ENCODE data around the gene CRLF1. TPM values are rescaled to one million over a fixed set of nuclear protein-coding genes. Genes with fewer than 3 reads are reported as not detected.

CRLF1 gene
- total and polyA plus RNA-seq, 2 of the 8 experiments (the other 6 are each of a cell fraction or from before 2014, with no cell fraction given), result 7.2 to 10.3 TPM

GRCh38 chr19:18610556-18611326 lies 4.1 kb upstream of the CRLF1 start:
- H3K27ac ChIP-seq (ENCODE audit: low read depth, low read length), result no peak overlapping the region
- peak overlapping the region; percentile 94; the same call in 1 of the 2 replicates for H2BK5ac ChIP-seq (ENCODE audit: low read depth, low read length)
- peak in 1 of 2 experiments; percentile 66 for DNase-seq (ENCODE audit: low read depth in 1 of 2, low spot score in 2 of 2)
- peak overlapping the region; percentile 86 for H3K18ac ChIP-seq (ENCODE audit: extremely low read depth, low read length)
- peaks cover 28 to 52% (median 35%) of the 10 kb centered on the region in 4 experiments for H3K4me1 ChIP-seq (replicated peaks in 1 of 4; ENCODE audit: control insufficient read depth in 3 of 4, insufficient read depth in 4 of 4, low read length in 3 of 4)
- H3K23ac ChIP-seq (ENCODE audit: insufficient read length), result no peak overlapping the region
- peaks cover 23% of the 10 kb centered on the region for H3K23me2 ChIP-seq (ENCODE audit: low read depth, low read length)
- FAIRE-seq, result no peak
- no peaks in the 10 kb centered on the region for H3K79me2 ChIP-seq (ENCODE audit: control insufficient read depth in 1 of 2, insufficient read depth in 2 of 2, low read length in 2 of 2)
- H3K14ac ChIP-seq (ENCODE audit: insufficient read length), result no peak overlapping the region
- peak overlapping the region; percentile 30 to 75 (median 44); a peak in 7 of 8 replicates for H3K4me3 ChIP-seq (ENCODE audit: extremely low read depth in 1 of 4, insufficient read depth in 2 of 4, low read depth in 3 of 4, low read length in 4 of 4)
- H3K9me3 ChIP-seq (ENCODE audit: insufficient read depth in 2 of 2, low read depth in 1 of 2, low read length in 1 of 2), result no peaks in the 10 kb centered on the region
- CTCF ChIA-PET (ENCODE audit: partially characterized antibody), result interaction anchor here (0.5 to 1.7 kb wide), 4 partner anchors 12 to 61 kb away, joined by 3 to 5 read pairs (median 4); no protein-coding TSS in a partner anchor
- peak overlapping the region; percentile 86 for H2BK120ac ChIP-seq (replicated peaks; ENCODE audit: low read depth, low read length)
- POLR2A ChIA-PET (ENCODE audit: partially characterized antibody), result interaction anchor here (0.7 to 1.3 kb wide), 5 partner anchors 8 to 65 kb away, joined by 3 to 4 read pairs (median 3); no protein-coding TSS in a partner anchor
- H4K8ac ChIP-seq (ENCODE audit: extremely low read depth, insufficient read depth, low read length), result peak overlapping the region; percentile 63; the same call in 1 of the 2 replicates
- peak overlapping the region; percentile 80; the same call in 1 of the 2 replicates for H2BK12ac ChIP-seq (ENCODE audit: low read depth, low read length)
- H4K5ac ChIP-seq (ENCODE audit: insufficient read length, low read depth, low read length), result no peak overlapping the region
- H3K56ac ChIP-seq (replicated peaks; ENCODE audit: insufficient read length, low read depth, low read length), result no peak overlapping the region
- H3K79me1 ChIP-seq (ENCODE audit: low read depth, low read length), result no peaks in the 10 kb centered on the region
- H3K9ac ChIP-seq (replicated peaks in 1 of 4; ENCODE audit: extremely low read depth in 1 of 4, low read depth in 3 of 4, low read length in 3 of 4), result no peak overlapping the region
- H2AK5ac ChIP-seq (ENCODE audit: low read depth, low read length), result peak overlapping the region; percentile 77; the same call in 1 of the 2 replicates
- H4K91ac ChIP-seq (replicated peaks; ENCODE audit: insufficient read length, low read length), result peak overlapping the region; percentile 96
- peak overlapping the region; percentile 90 for H3K4ac ChIP-seq (replicated peaks; ENCODE audit: insufficient read length, low read depth, low read length)
- H3K36me3 ChIP-seq (ENCODE audit: control insufficient read depth in 2 of 4, insufficient read depth in 4 of 4, low read length in 3 of 4), result peaks cover 0 to 14% (median 0%) of the 10 kb centered on the region in 4 experiments; a peak in 1 of 8 replicates
- peaks cover 76 to 93% (median 88%) of the 10 kb centered on the region in 4 experiments for H3K27me3 ChIP-seq (replicated peaks in 1 of 4; ENCODE audit: control insufficient read depth in 3 of 4, extremely low read depth in 1 of 4, insufficient read depth in 3 of 4, low read length in 3 of 4)
- peak overlapping the region; percentile 72; the same call in 1 of the 2 replicates for H2BK20ac ChIP-seq (ENCODE audit: low read length)
- H3K4me2 ChIP-seq (ENCODE audit: insufficient read depth in 1 of 2, low read depth in 2 of 2, low read length in 2 of 2), result peak overlapping the region; percentile 80 to 95
- H2AFZ ChIP-seq (ENCODE audit: low read length), result no peak overlapping the region
- WGBS, 2 experiments (ENCODE audit: extremely low coverage in 1 of 2, insufficient coverage in 1 of 2, insufficient read length in 1 of 2, insufficient replicate concordance in 2 of 2, low coverage in 1 of 2, low lambda C conversion rate in 2 of 2, missing lambda C conversion rate in 1 of 2), result 7% methylated on average over 13 of the region's 45 CpGs; no CpG with 5 or more reads in 1 of the 2 experiments
- H2BK15ac ChIP-seq (ENCODE audit: low read length), result peak overlapping the region; percentile 81
- H4K20me1 ChIP-seq (replicated peaks in 1 of 2; ENCODE audit: control insufficient read depth in 1 of 2, insufficient read depth in 2 of 2, low read length in 2 of 2), result peaks cover 0 to 13% of the 10 kb centered on the region in 2 experiments
- TF ChIP-seq TEAD4 (IDR thresholded peaks at IDR 0.05; ENCODE audit: low read depth, low read length) (0 out of 2 replicates have a peak, but pooled peaks have one; percentile 23), EZH2 (IDR thresholded peaks at IDR 0.05; ENCODE audit: low read depth, low read length, severe bottlenecking) (peak; percentile 34)

All from H1 (cell line).